Neural crest cell (in vitro differentiated cells): ENCODE results near the gene ISG20. TPM values are rescaled to one million over a fixed set of nuclear protein-coding genes. Genes with fewer than 3 reads are reported as not detected.
"Not testable (repeated sequence)": the region's sequence is repeated elsewhere in the genome, so short reads cannot be mapped to it uniquely, and the experiment has no call there.

Source experiments
- DNase-seq: peaks from one replicate; pipeline ENCODE4 v3.0.0; 2021; ENCODE audit warnings: low read depth, mixed read lengths, low spot score
- H3K27ac Mint-ChIP-seq: one replicate; pipeline ENCODE4 v1.8.0; 2021; ENCODE audit warnings: mild to moderate bottlenecking, mixed read lengths; ENCODE audit not compliant: unreplicated experiment
- H3K27me3 Mint-ChIP-seq: 2 replicates; pipeline ENCODE4 v1.8.0; 2021; ENCODE audit warnings: low read depth, mild to moderate bottlenecking, mixed read lengths
- H3K36me3 Mint-ChIP-seq: 2 replicates; pipeline ENCODE4 v1.8.0; 2021; ENCODE audit warnings: low read depth, mild to moderate bottlenecking, mixed read lengths
- H3K4me1 Mint-ChIP-seq: 2 replicates; pipeline ENCODE4 v1.8.0; 2021; ENCODE audit warnings: mixed read lengths
- H3K4me3 Mint-ChIP-seq: one replicate; pipeline ENCODE4 v1.8.0; 2021; ENCODE audit warnings: mild to moderate bottlenecking, mixed read lengths
- H3K9me3 Mint-ChIP-seq: 2 replicates; pipeline ENCODE4 v1.8.0; 2021; ENCODE audit warnings: mixed read lengths
- CTCF ChIP-seq: fragments of 200-600 bp; sonication (generic); conservative IDR thresholded peaks from 2 replicates; pipeline ENCODE4 v1.5.0; 2021; ENCODE audit warnings: antibody characterized with exemption, mild to moderate bottlenecking
- total RNA-seq: library from RNA; stranded (reverse); gene quantifications from 2 replicates; pipeline ENCODE4 v1.2.1, GENCODE V29; 2021

The ISG20 gene
- total RNA-seq, 1 donor from 2014 or later: 1.5 TPM

GRCh38 chr15:88628018-88628654 is 10.7 kb upstream of the ISG20 start:
- H3K4me3 Mint-ChIP-seq: no peak overlapping the region
- peaks cover 14% of the 10 kb centered on the region for H3K36me3 Mint-ChIP-seq
- TF ChIP-seq CTCF: no peak
- H3K9me3 Mint-ChIP-seq: no peaks in the 10 kb centered on the region
- H3K4me1 Mint-ChIP-seq: peaks cover 15% of the 10 kb centered on the region
- no peaks in the 10 kb centered on the region for H3K27me3 Mint-ChIP-seq
- H3K27ac Mint-ChIP-seq: no peak overlapping the region
- DNase-seq: no peak

- DNase-seq: no peak
- no peak overlapping the region for H3K4me3 Mint-ChIP-seq
- H3K27me3 Mint-ChIP-seq: no peaks in the 10 kb centered on the region
- H3K36me3 Mint-ChIP-seq: peaks cover 14% of the 10 kb centered on the region
- no peak for TF ChIP-seq CTCF
- no peak overlapping the region for H3K27ac Mint-ChIP-seq
- peaks cover 5% of the 10 kb centered on the region for H3K4me1 Mint-ChIP-seq
- H3K9me3 Mint-ChIP-seq: no peaks in the 10 kb centered on the region
Observed at GRCh38 chr15:88629071-88629470, 9.7 kb upstream of the ISG20 start.

GRCh38 chr15:88630141-88630721 is 8.6 kb upstream of the ISG20 start:
- DNase-seq: no peak
- Mint-ChIP-seq H3K27ac (no peak overlapping the region), H3K4me3 (no peak overlapping the region), H3K36me3 (peaks cover 14% of the 10 kb centered on the region), H3K9me3 (no peaks in the 10 kb centered on the region), H3K27me3 (no peaks in the 10 kb centered on the region), H3K4me1 (no peaks in the 10 kb centered on the region)
- no peak for TF ChIP-seq CTCF

- no peak for TF ChIP-seq CTCF
- Mint-ChIP-seq H3K27me3 (no peaks in the 10 kb centered on the region), H3K9me3 (no peaks in the 10 kb centered on the region), H3K4me3 (no peak overlapping the region), H3K36me3 (peaks cover 14% of the 10 kb centered on the region), H3K4me1 (no peaks in the 10 kb centered on the region), H3K27ac (no peak overlapping the region)
- no peak for DNase-seq
Observed at GRCh38 chr15:88630798-88631463, 7.9 kb upstream of the ISG20 start.

- Mint-ChIP-seq H3K4me1 (peaks cover under 1% of the 10 kb centered on the region), H3K9me3 (no peaks in the 10 kb centered on the region), H3K27ac (no peak overlapping the region), H3K27me3 (no peaks in the 10 kb centered on the region), H3K36me3 (peaks cover 14% of the 10 kb centered on the region), H3K4me3 (no peak overlapping the region)
- TF ChIP-seq CTCF: no peak
- no peak for DNase-seq
Observed at GRCh38 chr15:88631464-88632028, 7.3 kb upstream of the ISG20 start.

- not testable (repeated sequence) for H3K9me3 Mint-ChIP-seq, H3K4me3 Mint-ChIP-seq, H3K27me3 Mint-ChIP-seq, DNase-seq, H3K27ac Mint-ChIP-seq
- peaks cover 14% of the 10 kb centered on the region for H3K36me3 Mint-ChIP-seq
- peaks cover 11% of the 10 kb centered on the region for H3K4me1 Mint-ChIP-seq
Observed at GRCh38 chr15:88632797-88633196, 6.0 kb upstream of the ISG20 start.
